Natural killer cell (primary cell): ENCODE results near the gene TMEM88. TPM values are rescaled to one million over a fixed set of nuclear protein-coding genes. Genes with fewer than 3 reads are reported as not detected.

ENCODE experiments used
- ATAC-seq, 3 donors: fragments of 150-1000 bp in 2 of 3; fragments of 200-7000 bp in 1 of 3; cut with Tn5 transposase; 1 replicate in 1 of 3; 2 replicates in 2 of 3; pipeline ENCODE4 v1.10.0; 2021; ENCODE audit warnings: mild to moderate bottlenecking in 2 of 3, moderate library complexity in 2 of 3
- DNase-seq, 2 donors: peaks; one replicate each; pipeline versions ENCODE4 v3.0.0 to v3.0.0-alpha.2; 2013 to 2021; ENCODE audit warnings: mixed read lengths in 1 of 2
- H3K27ac ChIP-seq: one replicate; pipeline ENCODE4 v1.5.1; 2013; ENCODE audit warnings: mild to moderate bottlenecking, low read length
- H3K27me3 ChIP-seq: one replicate; pipeline ENCODE4 v1.6.1; 2013; ENCODE audit warnings: low read length; ENCODE audit not compliant: control insufficient read depth, insufficient read depth
- H3K36me3 ChIP-seq: one replicate; pipeline ENCODE4 v1.6.1; 2013; ENCODE audit warnings: low read length; ENCODE audit not compliant: control insufficient read depth, insufficient read depth
- H3K4me1 ChIP-seq: one replicate; pipeline ENCODE4 v1.6.1; 2013; ENCODE audit warnings: low read length; ENCODE audit not compliant: control insufficient read depth, insufficient read depth
- H3K4me3 ChIP-seq: one replicate; pipeline ENCODE4 v1.5.1; 2013; ENCODE audit warnings: low read length
- H3K9me3 ChIP-seq: one replicate; pipeline ENCODE4 v1.6.1; 2013; ENCODE audit warnings: low read length; ENCODE audit not compliant: control insufficient read depth, insufficient read depth
- H3K27ac Mint-ChIP-seq, 2 donors: one replicate each; pipeline ENCODE4 v1.8.0; 2022; ENCODE audit warnings: mild to moderate bottlenecking in 2 of 2, mixed read lengths in 2 of 2, moderate library complexity in 1 of 2
- H3K27me3 Mint-ChIP-seq, 2 donors: one replicate each; pipeline ENCODE4 v1.8.0; 2022; ENCODE audit warnings: low read depth in 2 of 2, mixed read lengths in 2 of 2
- H3K36me3 Mint-ChIP-seq: one replicate; pipeline ENCODE4 v1.8.0; 2022; ENCODE audit warnings: mixed read lengths
- H3K4me1 Mint-ChIP-seq, 2 donors: one replicate each; pipeline ENCODE4 v1.8.0; 2022; ENCODE audit warnings: mixed read lengths in 2 of 2
- H3K4me3 Mint-ChIP-seq: one replicate; pipeline ENCODE4 v1.8.0; 2022; ENCODE audit warnings: mild to moderate bottlenecking, moderate library complexity, mixed read lengths
- H3K9me3 Mint-ChIP-seq, 2 donors: one replicate each; pipeline ENCODE4 v1.8.0; 2022; ENCODE audit warnings: mixed read lengths in 2 of 2
- CTCF ChIP-seq: fragments of 200-600 bp; IDR thresholded peaks from one replicate; pipeline ENCODE4 v1.8.0; 2022; ENCODE audit warnings: antibody characterized with exemption
- WGBS: methylation state at CpG from one replicate; pipeline ENCODE4 v1.1.7; 2013; ENCODE audit warnings: missing lambda C conversion rate; ENCODE audit not compliant: insufficient coverage; 5-methylcytosine and 5-hydroxymethylcytosine counted together
- intact Hi-C: fragments of 100-400 bp; cut with micrococcal nuclease; formaldehyde crosslinking; loops from one replicate; pipeline ENCODE4 v1.14.2; 2022
- total RNA-seq, 4 donors: library from RNA; stranded (reverse); fragments of 120-200 nt in 1 of 4; gene quantifications; one replicate each; pipeline versions ENCODE4 v1.2.3 to v1.2.4, GENCODE V29; 2013 to 2022

TMEM88 gene
- total RNA-seq, 3 donors from 2014 or later (not counting 1 experiment from before 2014, with no cell fraction given) = 12.7 to 45.5 (median 27.6) TPM

GRCh38 chr17:7887482-7888183, 32.8 kb downstream of the TMEM88 start:
- peak; percentile 75 to 96 for DNase-seq
- Mint-ChIP-seq H3K36me3 (no peaks in the 10 kb centered on the region), H3K27me3 (no peaks in the 10 kb centered on the region), H3K4me1 (no peaks in the 10 kb centered on the region), H3K27ac (no peak overlapping the region), H3K9me3 (no peaks in the 10 kb centered on the region), H3K4me3 (no peak overlapping the region)
- Histone ChIP-seq H3K36me3 (peaks cover 28% of the 10 kb centered on the region), H3K4me3 (peak overlapping the region; percentile 71), H3K9me3 (no peaks in the 10 kb centered on the region), H3K4me1 (peaks cover 43% of the 10 kb centered on the region), H3K27ac (peak overlapping the region; percentile 68), H3K27me3 (no peaks in the 10 kb centered on the region)
- intact Hi-C loops = loop anchor here (1.0 to 5.0 kb wide), 4 partner anchors 30 to 53 kb away; partner anchors contain the start of genes CNTROB, KDM6B, NAA38 and TRAPPC1
- ATAC-seq = peak; percentile 71 to 86 (median 76)
- TF ChIP-seq CTCF = no peak
- under 1% methylated on average over 35 of the region's 35 CpGs for WGBS

GRCh38 chr17:7888184-7888920, 33.5 kb downstream of the TMEM88 start, which contains the start of gene CHD3:
CHD3 (plus strand) TSS chr17:7888789; CDS start chr17:7889001, 212 bp downstream.
- peak within 1 kb of the TSS; percentile 68 for H3K27ac ChIP-seq
- peak within 1 kb of the TSS; percentile 71 for H3K4me3 ChIP-seq
- intact Hi-C loops = loop anchor here (5.0 kb wide), 1 partner anchor 44 kb away; the partner anchor contains the start of genes CNTROB and TRAPPC1
- no peaks in the 10 kb centered on the region for H3K27me3 ChIP-seq
- H3K9me3 ChIP-seq = no peaks in the 10 kb centered on the region
- H3K36me3 ChIP-seq = peaks cover 27% of the 10 kb centered on the region
- Mint-ChIP-seq H3K4me1 (no peaks in the 10 kb centered on the region), H3K27ac (no peak within 1 kb of the TSS), H3K9me3 (no peaks in the 10 kb centered on the region), H3K36me3 (no peaks in the 10 kb centered on the region), H3K4me3 (peak within 1 kb of the TSS; percentile 11), H3K27me3 (no peaks in the 10 kb centered on the region)
- ATAC-seq (no peak), DNase-seq (peak in 1 of 2 donors; percentile 63)
- WGBS = 47% methylated on average over 18 of the region's 18 CpGs
- H3K4me1 ChIP-seq = peaks cover 43% of the 10 kb centered on the region
- TF ChIP-seq CTCF = no peak

- intact Hi-C loops = loop anchor here (5.0 kb wide), 1 partner anchor 43 kb away; the partner anchor contains the start of genes CNTROB and TRAPPC1
- ATAC-seq = no peak
- Histone ChIP-seq H3K4me3 (no peak overlapping the region), H3K36me3 (peaks cover 37% of the 10 kb centered on the region), H3K27me3 (no peaks in the 10 kb centered on the region), H3K9me3 (no peaks in the 10 kb centered on the region), H3K27ac (peak overlapping the region; percentile 0), H3K4me1 (peaks cover 38% of the 10 kb centered on the region)
- TF ChIP-seq CTCF = no peak
- Mint-ChIP-seq H3K9me3 (no peaks in the 10 kb centered on the region), H3K36me3 (peaks cover under 1% of the 10 kb centered on the region), H3K27ac (no peak overlapping the region), H3K4me3 (peak overlapping the region; percentile 11), H3K4me1 (no peaks in the 10 kb centered on the region), H3K27me3 (no peaks in the 10 kb centered on the region)
- WGBS = 82% methylated on average over 11 of the region's 11 CpGs
- DNase-seq = peak in 1 of 2 donors; percentile 59
Measured at GRCh38 chr17:7889166-7889955, 34.5 kb downstream of the TMEM88 start.
